MCF 10A (cell line): Measurements from ENCODE around the gene PIMREG. TPM values are rescaled to one million over a fixed set of nuclear protein-coding genes. Genes with fewer than 3 reads are reported as not detected.

Experiments
- BruUV-seq: library from RNA; stranded (reverse); fragments of 400-500 nt; replicated peaks from 2 replicates; lab custom pipeline; 2021; lab: Mats Ljungman, UMichigan
- CTCF ChIA-PET: fragments of 300-600 bp; sonication (Branson Sonifier 250); formaldehyde crosslinking; extraction: SDS; loops from one replicate; lab custom pipeline; 2021; ENCODE audit warnings: antibody characterized with exemption, inconsistent platforms; lab: Yijun Ruan, JAX
- POLR2A ChIA-PET: fragments of 300-600, 350-650 bp; sonication (Branson Sonifier 250); formaldehyde crosslinking; extraction: SDS; loops from one replicate; lab custom pipeline; 2020; ENCODE audit warnings: antibody characterized with exemption, inconsistent platforms; lab: Yijun Ruan, JAX
- DNase-seq: peaks from one replicate; pipeline ENCODE4 v3.0.0-alpha.2; 2018; ENCODE audit not compliant: unreplicated experiment
- H3K27ac Mint-ChIP-seq: one replicate; pipeline ENCODE4 v1.8.0; 2022; ENCODE audit warnings: mild to moderate bottlenecking, low read depth, mixed read lengths; ENCODE audit not compliant: unreplicated experiment
- H3K27me3 Mint-ChIP-seq: one replicate; pipeline ENCODE4 v1.8.0; 2022; ENCODE audit warnings: mixed read lengths; ENCODE audit not compliant: insufficient read depth, unreplicated experiment
- H3K36me3 Mint-ChIP-seq: one replicate; pipeline ENCODE4 v1.8.0; 2022; ENCODE audit warnings: mild to moderate bottlenecking, moderate library complexity, mixed read lengths; ENCODE audit not compliant: insufficient read depth, unreplicated experiment
- H3K4me1 Mint-ChIP-seq: one replicate; pipeline ENCODE4 v1.8.0; 2022; ENCODE audit warnings: mixed read lengths; ENCODE audit not compliant: insufficient read depth, unreplicated experiment
- H3K4me3 Mint-ChIP-seq: one replicate; pipeline ENCODE4 v1.8.0; 2022; ENCODE audit warnings: mild to moderate bottlenecking, moderate library complexity, mixed read lengths; ENCODE audit not compliant: unreplicated experiment
- H3K9me3 Mint-ChIP-seq: one replicate; pipeline ENCODE4 v1.8.0; 2022; ENCODE audit warnings: mixed read lengths; ENCODE audit not compliant: unreplicated experiment
- CTCF ChIP-seq: fragments of 200-600 bp; IDR thresholded peaks from one replicate; pipeline ENCODE4 v1.8.0; 2022; ENCODE audit warnings: antibody characterized with exemption, mild to moderate bottlenecking; ENCODE audit not compliant: unreplicated experiment
- intact Hi-C: fragments of 100-400 bp; cut with micrococcal nuclease; formaldehyde crosslinking; loops from 2 replicates; pipeline ENCODE4 v1.14.1; 2022
- total RNA-seq: library from RNA; stranded (reverse); gene quantifications from 2 replicates; pipeline ENCODE4 v1.2.3, GENCODE V29; 2022

The PIMREG gene
- total RNA-seq, 1 experiment from 2014 or later, result 21.7 TPM

GRCh38 chr17:6465206-6466003, 21.1 kb downstream of the PIMREG start:
- Mint-ChIP-seq H3K4me3 (no peak overlapping the region), H3K4me1 (no peaks in the 10 kb centered on the region), H3K9me3 (no peaks in the 10 kb centered on the region), H3K27me3 (no peaks in the 10 kb centered on the region), H3K27ac (no peak overlapping the region), H3K36me3 (peaks cover 35% of the 10 kb centered on the region)
- no peak for DNase-seq
- ChIA-PET CTCF (interaction anchor here (1.1 kb wide), 1 partner anchor 9 kb away, joined by 3 read pairs; no protein-coding TSS in a partner anchor), POLR2A (no interaction called here)
- no peak for TF ChIP-seq CTCF
- no TSS peak for BruUV-seq
- intact Hi-C loops, result no loop called here

GRCh38 chr17:6467567-6467966, 23.3 kb downstream of the PIMREG start:
- Mint-ChIP-seq H3K27me3 (no peaks in the 10 kb centered on the region), H3K4me3 (no peak overlapping the region), H3K36me3 (peaks cover 27% of the 10 kb centered on the region), H3K4me1 (peaks cover 11% of the 10 kb centered on the region), H3K9me3 (no peaks in the 10 kb centered on the region), H3K27ac (no peak overlapping the region)
- BruUV-seq, result no TSS peak
- no peak for DNase-seq
- ChIA-PET POLR2A (interaction anchor here (0.7 kb wide), 1 partner anchor 110 kb away, joined by 3 read pairs; no protein-coding TSS in a partner anchor), CTCF (no interaction called here)
- TF ChIP-seq CTCF, result no peak
- intact Hi-C loops, result no loop called here

DNA sequence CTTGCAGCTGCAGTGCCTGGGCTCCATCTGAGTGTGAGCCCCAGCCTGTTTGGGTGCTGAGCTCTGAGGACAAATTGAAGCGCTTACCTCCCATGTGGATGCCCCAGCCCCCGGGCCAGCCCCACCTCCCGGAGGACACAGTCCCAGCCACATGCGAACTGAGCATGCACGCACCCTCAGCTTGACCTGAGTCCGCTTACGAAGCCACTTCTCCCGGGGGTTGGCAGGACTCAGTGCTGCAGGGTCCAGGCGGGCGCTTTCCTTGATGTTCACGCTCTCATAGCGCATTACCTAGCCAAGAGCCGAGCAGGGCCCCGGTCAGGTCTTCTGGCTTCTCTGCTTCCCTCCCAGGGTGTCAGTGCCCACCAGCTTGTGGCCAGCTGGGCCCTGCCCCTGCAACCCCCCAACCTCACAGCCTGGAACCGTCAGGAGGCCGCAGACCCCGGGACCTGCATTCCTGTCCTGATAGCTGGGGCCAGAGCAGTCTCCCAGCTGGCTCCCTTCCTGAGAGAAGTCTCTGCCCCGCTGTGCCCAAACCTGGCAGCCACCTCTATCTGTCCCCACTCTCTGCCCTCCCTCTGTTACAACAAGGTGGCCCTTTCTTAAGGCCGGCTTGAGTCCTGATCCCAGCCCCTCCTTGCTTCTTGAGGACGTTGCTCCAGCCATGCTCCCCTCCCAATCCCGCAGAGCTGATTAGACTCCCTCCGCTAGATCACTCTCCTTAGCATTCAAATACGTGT, 24.0 kb downstream of the PIMREG start:
- CTCF ChIA-PET, result interaction anchor here (0.5 to 0.6 kb wide), 2 partner anchors 86 to 1358 kb away, joined by 3 to 4 read pairs; no protein-coding TSS in a partner anchor
- BruUV-seq, result no TSS peak
- Mint-ChIP-seq H3K27me3 (no peaks in the 10 kb centered on the region), H3K27ac (no peak overlapping the region), H3K9me3 (no peaks in the 10 kb centered on the region), H3K4me1 (peaks cover 16% of the 10 kb centered on the region), H3K36me3 (peaks cover 30% of the 10 kb centered on the region), H3K4me3 (no peak overlapping the region)
- POLR2A ChIA-PET, result no interaction called here
- DNase-seq, result no peak
- intact Hi-C loops, result no loop called here
- no peak for TF ChIP-seq CTCF
